ENCODE results near the gene EYS.

The EYS gene

GRCh38 chr6:64681416-64682160 lies 1025.4 kb downstream of the EYS start:
- Histone ChIP-seq H3K4me3 (ENCODE audit: low read length) (no peak overlapping the region), H3K9me3 (ENCODE audit: low read length) (no peaks in the 10 kb centered on the region), H3K27me3 (ENCODE audit: insufficient read depth, low read length) (no peaks in the 10 kb centered on the region), H3K36me3 (ENCODE audit: insufficient read depth, low read length) (no peaks in the 10 kb centered on the region), H3K4me1 (ENCODE audit: insufficient read depth, low read length) (no peaks in the 10 kb centered on the region), H2AFZ (ENCODE audit: low read depth, low read length) (no peak overlapping the region)

GRCh38 chr6:64680446-64680845 lies 1026.6 kb downstream of the EYS start:
- no peak overlapping the region for H2AFZ ChIP-seq (ENCODE audit: low read depth, low read length)
- H3K36me3 ChIP-seq (ENCODE audit: insufficient read depth, low read length): no peaks in the 10 kb centered on the region

GRCh38 chr6:64679416-64679815 lies 1027.6 kb downstream of the EYS start:
- H2AFZ ChIP-seq (ENCODE audit: low read depth, low read length): no peak overlapping the region
- H3K9me3 ChIP-seq (ENCODE audit: low read length): no peaks in the 10 kb centered on the region
- H3K27me3 ChIP-seq (ENCODE audit: insufficient read depth, low read length): no peaks in the 10 kb centered on the region
- no peaks in the 10 kb centered on the region for H3K4me1 ChIP-seq (ENCODE audit: insufficient read depth, low read length)
- H3K4me3 ChIP-seq (ENCODE audit: low read length): no peak overlapping the region
- no peaks in the 10 kb centered on the region for H3K36me3 ChIP-seq (ENCODE audit: insufficient read depth, low read length)

More at GRCh38 chr6:64680446-64680845, 1026.6 kb downstream of the EYS start:
- H3K27me3 ChIP-seq (ENCODE audit: insufficient read depth, low read length): no peaks in the 10 kb centered on the region
- H3K9me3 ChIP-seq (ENCODE audit: low read length): no peaks in the 10 kb centered on the region
- no peak overlapping the region for H3K4me3 ChIP-seq (ENCODE audit: low read length)
- no peaks in the 10 kb centered on the region for H3K4me1 ChIP-seq (ENCODE audit: insufficient read depth, low read length)

- H2AFZ ChIP-seq (ENCODE audit: low read depth, low read length): no peak overlapping the region
- H3K27me3 ChIP-seq (ENCODE audit: insufficient read depth, low read length): no peaks in the 10 kb centered on the region
- no peaks in the 10 kb centered on the region for H3K36me3 ChIP-seq (ENCODE audit: insufficient read depth, low read length)
- no peak overlapping the region for H3K4me3 ChIP-seq (ENCODE audit: low read length)
- no peaks in the 10 kb centered on the region for H3K4me1 ChIP-seq (ENCODE audit: insufficient read depth, low read length)
- no peaks in the 10 kb centered on the region for H3K9me3 ChIP-seq (ENCODE audit: low read length)
Measured at GRCh38 chr6:64672651-64673050, 1034.4 kb downstream of the EYS start.

- Histone ChIP-seq H3K4me1 (ENCODE audit: insufficient read depth, low read length) (no peaks in the 10 kb centered on the region), H2AFZ (ENCODE audit: low read depth, low read length) (no peak overlapping the region), H3K4me3 (ENCODE audit: low read length) (no peak overlapping the region)
Measured at GRCh38 chr6:64672131-64672530, 1034.9 kb downstream of the EYS start.

GRCh38 chr6:64665137-64665536 lies 1041.9 kb downstream of the EYS start:
- H3K27me3 ChIP-seq (ENCODE audit: insufficient read depth, low read length): no peaks in the 10 kb centered on the region
- H3K36me3 ChIP-seq (ENCODE audit: insufficient read depth, low read length): no peaks in the 10 kb centered on the region
- H2AFZ ChIP-seq (ENCODE audit: low read depth, low read length): no peak overlapping the region
- peaks cover 2% of the 10 kb centered on the region for H3K4me1 ChIP-seq (ENCODE audit: insufficient read depth, low read length)
- H3K4me3 ChIP-seq (ENCODE audit: low read length): no peak overlapping the region
- no peaks in the 10 kb centered on the region for H3K9me3 ChIP-seq (ENCODE audit: low read length)

More at GRCh38 chr6:64672131-64672530, 1034.9 kb downstream of the EYS start:
- Histone ChIP-seq H3K27me3 (ENCODE audit: insufficient read depth, low read length) (no peaks in the 10 kb centered on the region), H3K9me3 (ENCODE audit: low read length) (no peaks in the 10 kb centered on the region), H3K36me3 (ENCODE audit: insufficient read depth, low read length) (no peaks in the 10 kb centered on the region)

GRCh38 chr6:64664480-64664879 lies 1042.5 kb downstream of the EYS start:
- Histone ChIP-seq H3K9me3 (ENCODE audit: low read length) (no peaks in the 10 kb centered on the region), H3K27me3 (ENCODE audit: insufficient read depth, low read length) (no peaks in the 10 kb centered on the region), H3K4me3 (ENCODE audit: low read length) (no peak overlapping the region), H3K36me3 (ENCODE audit: insufficient read depth, low read length) (no peaks in the 10 kb centered on the region), H2AFZ (ENCODE audit: low read depth, low read length) (no peak overlapping the region), H3K4me1 (ENCODE audit: insufficient read depth, low read length) (peaks cover 2% of the 10 kb centered on the region)

- no peaks in the 10 kb centered on the region for H3K27me3 ChIP-seq (ENCODE audit: insufficient read depth, low read length)
- H3K36me3 ChIP-seq (ENCODE audit: insufficient read depth, low read length): no peaks in the 10 kb centered on the region
- H2AFZ ChIP-seq (ENCODE audit: low read depth, low read length): no peak overlapping the region
- H3K9me3 ChIP-seq (ENCODE audit: low read length): no peaks in the 10 kb centered on the region
- no peaks in the 10 kb centered on the region for H3K4me1 ChIP-seq (ENCODE audit: insufficient read depth, low read length)
- H3K4me3 ChIP-seq (ENCODE audit: low read length): no peak overlapping the region
Measured at GRCh38 chr6:64644024-64644423, 1063.0 kb downstream of the EYS start.

GRCh38 chr6:64630901-64631300 lies 1076.1 kb downstream of the EYS start:
- H3K36me3 ChIP-seq (ENCODE audit: insufficient read depth, low read length): no peaks in the 10 kb centered on the region
- H3K9me3 ChIP-seq (ENCODE audit: low read length): no peaks in the 10 kb centered on the region
- no peak overlapping the region for H2AFZ ChIP-seq (ENCODE audit: low read depth, low read length)
- H3K4me3 ChIP-seq (ENCODE audit: low read length): no peak overlapping the region
- no peaks in the 10 kb centered on the region for H3K4me1 ChIP-seq (ENCODE audit: insufficient read depth, low read length)
- no peaks in the 10 kb centered on the region for H3K27me3 ChIP-seq (ENCODE audit: insufficient read depth, low read length)

GRCh38 chr6:64622944-64623343 lies 1084.1 kb downstream of the EYS start:
- no peaks in the 10 kb centered on the region for H3K9me3 ChIP-seq (ENCODE audit: low read length)
- no peaks in the 10 kb centered on the region for H3K27me3 ChIP-seq (ENCODE audit: insufficient read depth, low read length)
- H3K4me3 ChIP-seq (ENCODE audit: low read length): no peak overlapping the region
- no peak overlapping the region for H2AFZ ChIP-seq (ENCODE audit: low read depth, low read length)
- H3K36me3 ChIP-seq (ENCODE audit: insufficient read depth, low read length): no peaks in the 10 kb centered on the region
- no peaks in the 10 kb centered on the region for H3K4me1 ChIP-seq (ENCODE audit: insufficient read depth, low read length)

GRCh38 chr6:64602993-64603392 lies 1104.0 kb downstream of the EYS start:
- Histone ChIP-seq H3K4me1 (ENCODE audit: insufficient read depth, low read length) (no peaks in the 10 kb centered on the region), H3K27me3 (ENCODE audit: insufficient read depth, low read length) (no peaks in the 10 kb centered on the region), H3K36me3 (ENCODE audit: insufficient read depth, low read length) (no peaks in the 10 kb centered on the region), H3K9me3 (ENCODE audit: low read length) (no peaks in the 10 kb centered on the region), H3K4me3 (ENCODE audit: low read length) (no peak overlapping the region), H2AFZ (ENCODE audit: low read depth, low read length) (no peak overlapping the region)

- no peaks in the 10 kb centered on the region for H3K36me3 ChIP-seq (ENCODE audit: insufficient read depth, low read length)
- peaks cover 3% of the 10 kb centered on the region for H3K4me1 ChIP-seq (ENCODE audit: insufficient read depth, low read length)
- no peaks in the 10 kb centered on the region for H3K9me3 ChIP-seq (ENCODE audit: low read length)
- no peaks in the 10 kb centered on the region for H3K27me3 ChIP-seq (ENCODE audit: insufficient read depth, low read length)
- H3K4me3 ChIP-seq (ENCODE audit: low read length): no peak overlapping the region
- no peak overlapping the region for H2AFZ ChIP-seq (ENCODE audit: low read depth, low read length)
Measured at GRCh38 chr6:64591676-64592036, 1115.4 kb downstream of the EYS start.

- Histone ChIP-seq H3K36me3 (ENCODE audit: insufficient read depth, low read length) (no peaks in the 10 kb centered on the region), H3K9me3 (ENCODE audit: low read length) (no peaks in the 10 kb centered on the region), H3K4me1 (ENCODE audit: insufficient read depth, low read length) (peaks cover 3% of the 10 kb centered on the region), H2AFZ (ENCODE audit: low read depth, low read length) (no peak overlapping the region), H3K27me3 (ENCODE audit: insufficient read depth, low read length) (no peaks in the 10 kb centered on the region), H3K4me3 (ENCODE audit: low read length) (no peak overlapping the region)
Measured at GRCh38 chr6:64590965-64591675, 1115.9 kb downstream of the EYS start.
